WTC11 (cell line): ENCODE results near the gene TMTC3. TPM values are rescaled to one million over a fixed set of nuclear protein-coding genes. Genes with fewer than 3 reads are reported as not detected.

ENCODE experiments used
- ATAC-seq: fragments of 200-7000 bp; cut with Tn5 transposase; 2 replicates; pipeline ENCODE4 v1.10.0; 2021; ENCODE audit warnings: mild to moderate bottlenecking, moderate library complexity
- CTCF ChIA-PET: fragments of 300-600 bp; sonication (Branson Sonifier 250); formaldehyde crosslinking; loops from one replicate; lab custom pipeline; 2021; ENCODE audit warnings: antibody characterized with exemption; lab: Charles Lee
- POLR2A ChIA-PET: fragments of 350-600 bp; sonication (Branson Sonifier 250); formaldehyde crosslinking; loops from one replicate; lab custom pipeline; 2021; ENCODE audit warnings: antibody characterized with exemption; lab: Charles Lee
- DNase-seq: peaks from one replicate; pipeline ENCODE4 v3.0.0; 2021; ENCODE audit warnings: low spot score
- H3K27ac Mint-ChIP-seq: 2 replicates; pipeline ENCODE4 v1.8.0; 2021; ENCODE audit warnings: mixed read lengths
- H3K27me3 Mint-ChIP-seq: 2 replicates; pipeline ENCODE4 v1.8.0; 2021; ENCODE audit warnings: low read depth, mild to moderate bottlenecking, moderate library complexity, mixed read lengths
- H3K36me3 Mint-ChIP-seq: 2 replicates; pipeline ENCODE4 v1.8.0; 2021; ENCODE audit warnings: mixed read lengths
- H3K4me1 Mint-ChIP-seq: 2 replicates; pipeline ENCODE4 v1.8.0; 2022; ENCODE audit warnings: mixed read lengths
- H3K4me3 Mint-ChIP-seq: 2 replicates; pipeline ENCODE4 v1.8.0; 2021; ENCODE audit warnings: mild to moderate bottlenecking, moderate library complexity, mixed read lengths
- H3K9me3 Mint-ChIP-seq: 2 replicates; pipeline ENCODE4 v1.8.0; 2021; ENCODE audit warnings: mixed read lengths
- ATF6 ChIP-seq: sonication (generic); formaldehyde crosslinking; IDR thresholded peaks from 2 replicates; pipeline ENCODE4 v1.8.1; 2023; ENCODE audit warnings: mild to moderate bottlenecking, missing genetic modification reagents
- ELF4 ChIP-seq: sonication (generic); formaldehyde crosslinking; IDR thresholded peaks from 2 replicates; pipeline ENCODE4 v1.8.1; 2022; ENCODE audit warnings: low read depth, mild to moderate bottlenecking, moderate library complexity, missing genetic modification reagents
- ESRRA ChIP-seq: sonication (generic); formaldehyde crosslinking; IDR thresholded peaks from 2 replicates; pipeline ENCODE4 v1.8.1; 2022; ENCODE audit warnings: mild to moderate bottlenecking, missing genetic modification reagents, borderline replicate concordance
- IRF1 ChIP-seq: sonication (generic); formaldehyde crosslinking; IDR thresholded peaks from 2 replicates; pipeline ENCODE4 v1.8.0; 2023; ENCODE audit warnings: missing genetic modification reagents
- IRF2 ChIP-seq: sonication (generic); formaldehyde crosslinking; IDR thresholded peaks from 2 replicates; pipeline ENCODE4 v1.8.0; 2022; ENCODE audit warnings: low read depth, missing genetic modification reagents, borderline replicate concordance
- JUN ChIP-seq: sonication (generic); formaldehyde crosslinking; IDR thresholded peaks from 2 replicates; pipeline ENCODE4 v1.8.0; 2023; ENCODE audit warnings: mild to moderate bottlenecking, missing genetic modification reagents
- NFE2L1 ChIP-seq: sonication (generic); formaldehyde crosslinking; IDR thresholded peaks from 2 replicates; pipeline ENCODE4 v1.8.1; 2023; ENCODE audit warnings: missing genetic modification reagents
- NR2C2 ChIP-seq: sonication (generic); formaldehyde crosslinking; IDR thresholded peaks from 2 replicates; pipeline ENCODE4 v1.8.0; 2022; ENCODE audit warnings: mild to moderate bottlenecking, missing genetic modification reagents
- OVOL2 ChIP-seq: fragments of 250-450 bp; sonication (Bioruptor Pico); IDR thresholded peaks from 2 replicates; pipeline ENCODE4 v1.9.0; 2021; ENCODE audit warnings: mild to moderate bottlenecking, borderline replicate concordance
- PRDM15 ChIP-seq: sonication (generic); formaldehyde crosslinking; IDR thresholded peaks from 2 replicates; pipeline ENCODE4 v1.8.0; 2022; ENCODE audit warnings: missing genetic modification reagents
- SP1 ChIP-seq: sonication (generic); formaldehyde crosslinking; conservative IDR thresholded peaks from 2 replicates; pipeline ENCODE4 v1.8.1; 2022; ENCODE audit warnings: missing genetic modification reagents
- USF1 ChIP-seq: sonication (generic); formaldehyde crosslinking; IDR thresholded peaks from 2 replicates; pipeline ENCODE4 v1.8.0; 2022; ENCODE audit warnings: mild to moderate bottlenecking, missing genetic modification reagents
- USF2 ChIP-seq: sonication (generic); formaldehyde crosslinking; IDR thresholded peaks from 2 replicates; pipeline ENCODE4 v1.8.1; 2023; ENCODE audit warnings: mild to moderate bottlenecking, missing genetic modification reagents, moderate library complexity
- ZNF121 ChIP-seq: sonication (generic); formaldehyde crosslinking; IDR thresholded peaks from 2 replicates; pipeline ENCODE4 v1.8.0; 2023; ENCODE audit warnings: missing genetic modification reagents
- total RNA-seq: library from RNA; stranded (reverse); gene quantifications from 3 replicates; pipeline ENCODE4 v1.2.3, GENCODE V29; 2021
- TF ChIP-seq, protein P1 (sequence below): fragments of 250-450 bp; sonication (Bioruptor Pico); IDR thresholded peaks from 2 replicates; pipeline ENCODE4 v2.1.2; 2022; ENCODE audit warnings: mild to moderate bottlenecking, moderate library complexity
- TF ChIP-seq, protein P2 (sequence below): sonication (generic); formaldehyde crosslinking; IDR thresholded peaks from 2 replicates; pipeline ENCODE4 v1.8.1; 2022; ENCODE audit warnings: mild to moderate bottlenecking, missing genetic modification reagents, moderate library complexity, borderline replicate concordance
- TF ChIP-seq, protein P3 (sequence below): fragments of 200-600 bp; IDR thresholded peaks from 2 replicates; pipeline ENCODE4 v1.8.0; 2022; ENCODE audit warnings: antibody characterized with exemption
- TF ChIP-seq, protein P4 (sequence below): sonication (generic); formaldehyde crosslinking; IDR thresholded peaks from 2 replicates; pipeline ENCODE4 v1.8.0; 2023; ENCODE audit warnings: mild to moderate bottlenecking, missing genetic modification reagents

Gene TMTC3
- total RNA-seq, 1 experiment from 2014 or later, result 38.8 TPM

DNA sequence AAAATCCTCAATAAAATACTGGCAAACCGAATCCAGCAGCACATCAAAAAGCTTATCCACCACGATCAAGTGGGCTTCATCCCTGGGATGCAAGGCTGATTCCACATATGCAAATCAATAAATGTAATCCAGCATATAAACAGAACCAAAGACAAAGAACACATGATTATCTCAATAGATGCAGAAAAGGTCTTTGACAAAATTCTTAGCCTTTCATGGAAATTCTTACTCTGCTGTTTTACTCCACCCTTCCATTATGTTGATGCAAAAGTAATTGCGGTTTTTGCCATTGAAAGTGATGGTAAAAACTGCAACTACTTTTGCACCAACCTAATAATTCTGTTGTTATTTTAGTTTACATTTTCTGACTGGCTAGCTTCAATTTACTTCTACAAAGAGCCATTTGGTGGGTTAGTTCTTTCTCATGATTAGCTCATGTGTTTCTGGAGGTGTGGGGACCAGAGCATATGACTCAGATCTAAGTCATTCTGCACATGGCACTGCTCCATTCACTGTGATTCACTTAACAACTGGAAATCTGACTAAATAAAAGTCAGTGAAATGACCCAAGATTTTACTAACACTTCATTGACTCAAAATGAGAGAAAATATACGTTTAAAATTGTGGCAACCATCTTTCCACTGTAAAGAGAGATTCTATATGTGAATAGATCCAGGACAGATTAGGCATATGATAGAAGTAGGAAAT is 99.9 kb downstream of the TMTC3 start:
- ChIA-PET CTCF (no interaction called here), POLR2A (no interaction called here)
- Mint-ChIP-seq H3K36me3 (peaks cover 4% of the 10 kb centered on the region; the same call in 1 of the 2 replicates), H3K4me1 (peaks cover 27% of the 10 kb centered on the region), H3K4me3 (no peak overlapping the region), H3K27me3 (no peaks in the 10 kb centered on the region; the same call in 1 of the 2 replicates), H3K9me3 (peaks cover 5% of the 10 kb centered on the region), H3K27ac (no peak overlapping the region)
- ATAC-seq, result no peak
- DNase-seq, result no peak
- TF ChIP-seq IRF2 (CRISPR knock-in tag), result no peak
- TF ChIP-seq IRF1 (CRISPR knock-in tag), result no peak
- no peak for TF ChIP-seq ELF4 (CRISPR knock-in tag)
- TF ChIP-seq ZNF121 (CRISPR knock-in tag), result no peak
- TF ChIP-seq SP1 (CRISPR knock-in tag), result no peak
- TF ChIP-seq, protein P1, sequence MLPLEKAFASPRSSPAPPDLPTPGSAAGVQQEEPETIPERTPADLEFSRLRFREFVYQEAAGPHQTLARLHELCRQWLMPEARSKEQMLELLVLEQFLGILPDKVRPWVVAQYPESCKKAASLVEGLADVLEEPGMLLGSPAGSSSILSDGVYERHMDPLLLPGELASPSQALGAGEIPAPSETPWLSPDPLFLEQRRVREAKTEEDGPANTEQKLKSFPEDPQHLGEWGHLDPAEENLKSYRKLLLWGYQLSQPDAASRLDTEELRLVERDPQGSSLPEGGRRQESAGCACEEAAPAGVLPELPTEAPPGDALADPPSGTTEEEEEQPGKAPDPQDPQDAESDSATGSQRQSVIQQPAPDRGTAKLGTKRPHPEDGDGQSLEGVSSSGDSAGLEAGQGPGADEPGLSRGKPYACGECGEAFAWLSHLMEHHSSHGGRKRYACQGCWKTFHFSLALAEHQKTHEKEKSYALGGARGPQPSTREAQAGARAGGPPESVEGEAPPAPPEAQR, result no peak
- TF ChIP-seq, protein P2, sequence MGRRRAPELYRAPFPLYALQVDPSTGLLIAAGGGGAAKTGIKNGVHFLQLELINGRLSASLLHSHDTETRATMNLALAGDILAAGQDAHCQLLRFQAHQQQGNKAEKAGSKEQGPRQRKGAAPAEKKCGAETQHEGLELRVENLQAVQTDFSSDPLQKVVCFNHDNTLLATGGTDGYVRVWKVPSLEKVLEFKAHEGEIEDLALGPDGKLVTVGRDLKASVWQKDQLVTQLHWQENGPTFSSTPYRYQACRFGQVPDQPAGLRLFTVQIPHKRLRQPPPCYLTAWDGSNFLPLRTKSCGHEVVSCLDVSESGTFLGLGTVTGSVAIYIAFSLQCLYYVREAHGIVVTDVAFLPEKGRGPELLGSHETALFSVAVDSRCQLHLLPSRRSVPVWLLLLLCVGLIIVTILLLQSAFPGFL (CRISPR knock-in tag), result no peak
- no peak for TF ChIP-seq USF1 (CRISPR knock-in tag)
- TF ChIP-seq, protein P3, sequence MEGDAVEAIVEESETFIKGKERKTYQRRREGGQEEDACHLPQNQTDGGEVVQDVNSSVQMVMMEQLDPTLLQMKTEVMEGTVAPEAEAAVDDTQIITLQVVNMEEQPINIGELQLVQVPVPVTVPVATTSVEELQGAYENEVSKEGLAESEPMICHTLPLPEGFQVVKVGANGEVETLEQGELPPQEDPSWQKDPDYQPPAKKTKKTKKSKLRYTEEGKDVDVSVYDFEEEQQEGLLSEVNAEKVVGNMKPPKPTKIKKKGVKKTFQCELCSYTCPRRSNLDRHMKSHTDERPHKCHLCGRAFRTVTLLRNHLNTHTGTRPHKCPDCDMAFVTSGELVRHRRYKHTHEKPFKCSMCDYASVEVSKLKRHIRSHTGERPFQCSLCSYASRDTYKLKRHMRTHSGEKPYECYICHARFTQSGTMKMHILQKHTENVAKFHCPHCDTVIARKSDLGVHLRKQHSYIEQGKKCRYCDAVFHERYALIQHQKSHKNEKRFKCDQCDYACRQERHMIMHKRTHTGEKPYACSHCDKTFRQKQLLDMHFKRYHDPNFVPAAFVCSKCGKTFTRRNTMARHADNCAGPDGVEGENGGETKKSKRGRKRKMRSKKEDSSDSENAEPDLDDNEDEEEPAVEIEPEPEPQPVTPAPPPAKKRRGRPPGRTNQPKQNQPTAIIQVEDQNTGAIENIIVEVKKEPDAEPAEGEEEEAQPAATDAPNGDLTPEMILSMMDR, result no peak
- TF ChIP-seq ESRRA (CRISPR knock-in tag), result no peak
- no peak for TF ChIP-seq NFE2L1 (CRISPR knock-in tag)
- TF ChIP-seq PRDM15 (CRISPR knock-in tag), result no peak
- no peak for TF ChIP-seq NR2C2
- TF ChIP-seq JUN, result no peak

GRCh38 chr12:88242571-88242925 is 100.4 kb downstream of the TMTC3 start:
- H3K9me3 Mint-ChIP-seq, result peaks cover 5% of the 10 kb centered on the region
- DNase-seq (no peak), ATAC-seq (no peak)
- CTCF ChIA-PET, result no interaction called here
- H3K27me3 Mint-ChIP-seq, result no peaks in the 10 kb centered on the region; the same call in 1 of the 2 replicates
- no peak overlapping the region for H3K27ac Mint-ChIP-seq
- peaks cover 30% of the 10 kb centered on the region for H3K4me1 Mint-ChIP-seq
- H3K36me3 Mint-ChIP-seq, result peaks cover 4% of the 10 kb centered on the region; the same call in 1 of the 2 replicates
- no peak overlapping the region for H3K4me3 Mint-ChIP-seq
- POLR2A ChIA-PET, result no interaction called here
- TF ChIP-seq USF2 (CRISPR knock-in tag), result no peak
- TF ChIP-seq OVOL2 (CRISPR knock-in tag), result no peak
- TF ChIP-seq, protein P4, sequence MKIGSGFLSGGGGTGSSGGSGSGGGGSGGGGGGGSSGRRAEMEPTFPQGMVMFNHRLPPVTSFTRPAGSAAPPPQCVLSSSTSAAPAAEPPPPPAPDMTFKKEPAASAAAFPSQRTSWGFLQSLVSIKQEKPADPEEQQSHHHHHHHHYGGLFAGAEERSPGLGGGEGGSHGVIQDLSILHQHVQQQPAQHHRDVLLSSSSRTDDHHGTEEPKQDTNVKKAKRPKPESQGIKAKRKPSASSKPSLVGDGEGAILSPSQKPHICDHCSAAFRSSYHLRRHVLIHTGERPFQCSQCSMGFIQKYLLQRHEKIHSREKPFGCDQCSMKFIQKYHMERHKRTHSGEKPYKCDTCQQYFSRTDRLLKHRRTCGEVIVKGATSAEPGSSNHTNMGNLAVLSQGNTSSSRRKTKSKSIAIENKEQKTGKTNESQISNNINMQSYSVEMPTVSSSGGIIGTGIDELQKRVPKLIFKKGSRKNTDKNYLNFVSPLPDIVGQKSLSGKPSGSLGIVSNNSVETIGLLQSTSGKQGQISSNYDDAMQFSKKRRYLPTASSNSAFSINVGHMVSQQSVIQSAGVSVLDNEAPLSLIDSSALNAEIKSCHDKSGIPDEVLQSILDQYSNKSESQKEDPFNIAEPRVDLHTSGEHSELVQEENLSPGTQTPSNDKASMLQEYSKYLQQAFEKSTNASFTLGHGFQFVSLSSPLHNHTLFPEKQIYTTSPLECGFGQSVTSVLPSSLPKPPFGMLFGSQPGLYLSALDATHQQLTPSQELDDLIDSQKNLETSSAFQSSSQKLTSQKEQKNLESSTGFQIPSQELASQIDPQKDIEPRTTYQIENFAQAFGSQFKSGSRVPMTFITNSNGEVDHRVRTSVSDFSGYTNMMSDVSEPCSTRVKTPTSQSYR (CRISPR knock-in tag), result no peak
- TF ChIP-seq ATF6 (CRISPR knock-in tag), result no peak
- TF ChIP-seq, all 79 proteins: peak for 0
